SW 1271 (cell line): Measurements from ENCODE around the gene TRRAP.

ENCODE experiments used
- DNase-seq, 2 experiments: peaks; one replicate each; lab custom pipeline; 2025; lab: John Stamatoyannopoulos, UW

The TRRAP gene

DNA sequence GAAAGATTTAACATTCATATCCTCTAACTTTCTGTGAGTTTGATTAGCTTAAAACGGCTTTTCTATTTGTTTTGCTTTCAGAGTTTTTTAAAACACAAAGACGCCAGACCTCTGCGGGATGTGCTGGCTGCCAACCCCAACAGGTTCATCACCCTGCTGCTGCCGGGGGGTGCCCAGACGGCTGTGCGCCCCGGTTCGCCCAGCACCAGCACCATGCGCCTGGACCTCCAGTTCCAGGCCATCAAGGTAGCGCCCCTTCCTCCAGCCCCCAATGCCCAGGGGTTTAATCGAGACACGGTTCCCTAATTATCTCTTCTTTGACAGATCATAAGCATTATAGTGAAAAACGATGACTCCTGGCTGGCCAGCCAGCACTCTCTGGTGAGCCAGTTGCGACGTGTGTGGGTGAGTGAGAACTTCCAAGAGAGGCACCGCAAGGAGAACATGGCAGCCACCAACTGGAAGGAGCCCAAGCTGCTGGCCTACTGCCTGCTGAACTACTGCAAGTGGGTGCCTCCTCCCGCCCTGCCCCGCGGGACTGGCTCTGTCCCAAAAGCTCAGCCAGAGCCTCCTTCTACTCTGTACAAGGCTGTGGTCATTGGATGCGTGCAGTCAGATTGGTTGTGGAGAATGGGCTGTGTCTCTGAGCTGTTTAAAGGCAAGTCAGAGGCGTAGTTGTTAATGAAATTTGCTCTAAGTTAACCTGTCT lies 71.2 kb downstream of the TRRAP start:
- DNase-seq: no peak

- no peak for DNase-seq
These were observed 77.7 kb downstream of the TRRAP start for GRCh38 chr7:98955992-98956391.

GRCh38 chr7:98956469-98956868 lies 78.1 kb downstream of the TRRAP start:
- no peak for DNase-seq

DNA sequence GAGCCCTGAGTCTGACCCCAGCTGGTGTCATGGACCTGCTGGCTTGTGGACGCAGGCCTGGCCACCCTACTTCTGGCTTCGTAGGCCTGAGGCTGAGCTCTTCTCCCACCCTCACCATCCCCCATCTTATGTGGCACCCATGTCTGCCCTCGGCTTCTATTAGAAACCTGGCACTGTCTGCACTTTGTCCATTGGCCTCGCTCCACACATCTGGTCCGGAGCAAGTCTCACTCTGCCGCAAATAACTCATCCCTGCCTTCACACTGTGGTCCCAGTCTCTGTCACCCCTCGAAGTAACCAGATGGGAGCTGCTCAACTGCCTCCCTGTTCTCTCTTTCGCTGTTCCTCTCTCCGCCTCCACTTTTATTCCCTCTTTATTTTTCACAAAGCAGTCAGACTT lies 78.6 kb downstream of the TRRAP start:
- DNase-seq: no peak

GRCh38 chr7:98957766-98958165 lies 79.4 kb downstream of the TRRAP start:
- no peak for DNase-seq

DNA sequence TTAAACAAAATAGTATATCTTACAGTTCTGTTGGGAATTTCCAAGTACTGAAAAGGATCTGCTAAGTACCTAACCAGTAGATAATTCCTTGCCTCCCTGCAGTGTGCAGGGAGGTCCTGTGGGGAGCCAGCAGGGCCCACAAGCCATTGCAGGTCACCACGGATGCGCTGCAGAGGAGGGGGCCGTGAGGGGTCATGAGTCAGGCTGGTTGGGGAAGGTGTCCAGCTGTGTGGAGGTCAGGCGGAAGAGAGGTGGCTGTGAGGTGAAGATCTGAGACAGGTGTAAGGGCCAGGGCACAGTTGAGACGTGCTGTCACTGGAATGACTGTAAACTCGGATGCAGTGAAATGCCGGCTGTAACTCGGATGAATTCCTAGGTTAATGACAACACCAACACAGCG lies 80.6 kb downstream of the TRRAP start:
- DNase-seq: no peak

GRCh38 chr7:98963305-98963704 lies 85.0 kb downstream of the TRRAP start:
- no peak for DNase-seq

- DNase-seq: no peak
These were observed 86.3 kb downstream of the TRRAP start for GRCh38 chr7:98964596-98964995.

DNA sequence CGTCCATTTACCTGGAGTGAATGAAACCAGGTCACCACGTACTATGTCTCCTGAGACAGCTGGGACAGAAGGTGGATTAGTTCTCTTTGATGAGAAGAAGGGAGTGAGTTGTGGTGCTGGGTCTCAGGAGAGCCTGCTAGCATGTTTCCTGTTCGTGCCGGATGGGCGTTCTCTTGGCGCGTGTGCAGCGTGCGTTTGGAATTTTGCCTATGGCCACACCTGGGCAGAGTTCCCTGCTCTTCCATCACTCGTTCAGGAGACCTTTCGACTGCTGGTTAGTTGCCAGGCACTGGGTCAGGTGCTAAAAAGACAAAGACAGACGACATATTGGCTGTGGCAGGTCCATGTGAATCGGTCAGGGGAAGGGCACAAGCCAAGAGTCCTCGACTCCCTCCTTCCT lies 90.3 kb downstream of the TRRAP start:
- DNase-seq: no peak

GRCh38 chr7:98969386-98969785 lies 91.1 kb downstream of the TRRAP start:
- DNase-seq: no peak

DNA sequence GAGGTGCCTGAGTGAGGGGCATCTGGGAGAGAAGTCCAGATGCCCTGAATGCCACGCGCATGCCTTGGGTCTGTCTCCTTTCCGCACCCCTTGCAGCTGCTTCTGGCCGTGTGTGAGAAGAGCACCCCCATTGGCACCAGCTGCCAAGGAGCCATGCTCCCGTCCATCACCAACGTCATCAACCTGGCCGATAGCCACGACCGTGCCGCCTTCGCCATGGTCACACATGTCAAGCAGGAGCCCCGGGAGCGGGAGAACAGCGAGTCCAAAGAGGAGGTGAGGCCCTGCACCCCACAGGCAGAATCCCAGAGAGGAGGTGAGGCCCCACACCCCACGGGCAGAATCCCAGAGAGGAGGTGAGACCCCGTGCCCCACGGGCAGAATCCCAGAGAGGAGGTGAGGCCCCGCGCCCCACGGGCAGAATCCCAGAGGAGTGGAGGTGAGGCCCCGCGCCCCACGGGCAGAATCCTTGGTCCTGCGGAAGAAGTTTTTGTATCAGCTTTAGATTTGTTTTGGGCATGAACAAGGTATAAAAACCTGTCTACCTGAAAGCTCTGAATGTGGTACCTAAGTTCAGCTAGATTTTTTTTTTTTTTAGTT lies 91.8 kb downstream of the TRRAP start:
- no peak for DNase-seq

GRCh38 chr7:98970805-98971204 lies 92.5 kb downstream of the TRRAP start:
- DNase-seq: no peak

DNA sequence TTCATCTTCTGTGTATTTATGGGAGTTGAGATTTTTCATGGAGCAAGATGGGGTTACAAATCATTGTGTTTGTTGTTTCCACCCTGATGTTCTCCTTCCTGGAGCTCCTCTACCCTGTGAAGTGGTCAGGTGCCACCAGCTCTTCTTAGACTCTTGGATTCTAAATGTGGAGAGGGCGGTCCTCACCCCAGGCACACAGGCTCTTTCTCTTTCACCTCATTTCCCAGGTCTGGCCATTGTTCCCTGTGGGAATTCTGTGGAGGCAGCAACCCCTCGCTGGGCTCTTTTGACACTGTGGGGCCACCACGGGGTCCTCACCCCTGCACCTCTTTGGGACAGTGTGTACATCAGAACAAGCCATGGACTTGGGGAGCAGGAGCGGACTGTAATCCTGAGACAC lies 95.9 kb downstream of the TRRAP start:
- no peak for DNase-seq

DNA sequence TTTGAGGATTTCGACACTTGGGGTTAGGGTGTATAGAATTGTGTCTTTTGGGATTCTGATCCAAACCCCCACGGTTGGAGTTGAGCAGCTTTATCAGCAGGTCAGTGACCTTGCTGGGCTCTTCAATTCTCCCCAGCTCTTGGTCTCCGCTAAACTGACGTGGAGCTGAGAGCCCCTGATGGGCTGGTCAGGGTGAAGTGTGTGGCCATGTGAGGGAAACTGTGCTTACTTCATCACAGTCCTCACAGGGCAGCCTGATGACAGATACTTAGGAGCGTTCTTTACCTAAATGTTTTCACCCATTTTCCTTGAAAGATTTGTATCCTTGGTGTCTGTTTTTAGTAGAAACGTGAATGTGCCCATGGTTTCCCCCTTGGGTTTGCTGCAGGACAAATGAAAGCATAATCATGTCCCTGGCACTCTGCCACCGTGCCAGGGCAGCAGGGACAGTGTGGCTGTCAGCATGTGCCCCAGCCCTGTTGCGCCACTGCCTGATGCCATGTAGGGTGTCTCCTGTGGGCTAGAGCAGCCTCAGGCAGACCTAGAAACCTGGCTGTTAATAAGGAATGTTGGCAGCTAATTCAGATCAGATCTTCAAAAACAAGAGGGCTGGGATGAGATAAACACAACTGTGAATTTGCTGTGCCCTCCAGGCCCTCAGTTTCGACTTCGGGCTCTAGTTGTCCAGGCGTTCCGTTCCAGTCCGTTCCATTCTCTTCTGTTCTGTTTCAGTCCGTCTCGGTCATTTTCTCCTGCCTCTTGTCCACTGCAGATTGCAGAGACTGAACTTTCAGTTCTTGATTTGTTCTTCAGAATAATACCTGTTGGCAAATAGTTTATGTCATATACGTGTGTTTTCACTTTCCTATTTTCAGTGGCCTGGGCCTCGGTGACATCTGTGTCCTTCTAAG lies 96.8 kb downstream of the TRRAP start:
- no peak for DNase-seq

- DNase-seq: no peak
These were observed 98.3 kb downstream of the TRRAP start for GRCh38 chr7:98976396-98977185.

- no peak for DNase-seq
These were observed 100.3 kb downstream of the TRRAP start for GRCh38 chr7:98978672-98979071.

GRCh38 chr7:98981701-98982100 lies 103.4 kb downstream of the TRRAP start:
- DNase-seq: no peak

GRCh38 chr7:98982686-98983085 lies 104.4 kb downstream of the TRRAP start:
- no peak for DNase-seq

DNA sequence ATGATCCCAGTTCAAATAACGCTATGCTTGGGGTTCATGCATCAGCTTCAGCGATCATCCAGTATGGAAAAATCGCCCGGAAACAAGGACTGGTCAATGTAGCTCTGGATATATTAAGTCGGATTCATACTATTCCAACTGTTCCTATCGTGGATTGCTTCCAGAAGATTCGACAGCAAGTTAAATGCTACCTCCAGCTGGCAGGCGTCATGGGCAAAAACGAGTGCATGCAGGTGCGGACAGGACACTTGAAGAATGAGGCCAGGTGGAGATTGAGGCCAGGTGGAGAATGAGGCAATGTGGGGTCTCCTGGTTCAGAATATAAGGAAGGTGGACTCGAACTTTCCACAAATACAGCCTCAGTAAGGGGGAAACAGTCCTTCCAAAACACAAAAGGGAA lies 105.8 kb downstream of the TRRAP start:
- no peak for DNase-seq

DNA sequence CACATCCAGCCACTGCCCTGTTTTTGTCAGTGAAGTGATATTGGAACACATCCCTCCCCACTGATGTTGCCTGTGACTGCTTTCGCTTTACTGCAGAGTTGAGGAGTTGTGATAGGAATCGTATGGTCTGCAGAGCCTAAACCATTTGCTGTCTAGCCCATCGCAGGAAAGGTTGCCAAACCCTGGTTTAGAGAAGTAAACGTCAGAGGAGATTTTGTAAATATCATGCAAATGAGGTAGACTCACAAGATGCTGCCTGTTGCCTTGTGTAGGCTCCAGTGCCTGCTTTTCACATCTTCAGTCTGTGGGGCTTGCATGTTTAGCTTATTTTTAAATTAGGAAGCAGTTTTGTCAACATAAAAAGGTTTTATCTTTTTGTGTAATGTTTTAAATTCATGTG lies 107.1 kb downstream of the TRRAP start:
- DNase-seq: no peak

- DNase-seq: no peak
These were observed 107.6 kb downstream of the TRRAP start for GRCh38 chr7:98985945-98986344.

- no peak for DNase-seq
These were observed 110.3 kb downstream of the TRRAP start for GRCh38 chr7:98988641-98989040.
